Heart right ventricle (tissue), 16 donors: ENCODE results near the gene FAM118B. TPM values are rescaled to one million over a fixed set of nuclear protein-coding genes. Genes with fewer than 3 reads are reported as not detected.

Experiments
- ATAC-seq, 8 donors: fragments of 200-7000 bp; cut with Tn5 transposase; one replicate each; pipeline ENCODE4 v1.9.1; 2020; ENCODE audit warnings: mild to moderate bottlenecking in 8 of 8, moderate library complexity in 8 of 8, moderate number of reproducible peaks in 1 of 8
- DNase-seq, 2 donors: peaks; one replicate each; pipeline ENCODE4 v3.0.0-alpha.2; 2020
- H3K27ac ChIP-seq, 10 donors: fragments of 200-600 bp; sonication (generic) in 2 of 10; one replicate each; pipeline versions ENCODE4 v1.5.0 to v1.8.0; 2020 to 2022; ENCODE audit warnings: mild to moderate bottlenecking in 3 of 10
- H3K27me3 ChIP-seq, 7 donors: fragments of 200-600 bp; one replicate each; pipeline ENCODE4 v1.8.0; 2021 to 2022; ENCODE audit warnings: mild to moderate bottlenecking in 2 of 7
- H3K36me3 ChIP-seq, 9 donors: fragments of 200-600 bp; sonication (generic) in 1 of 9; one replicate each; pipeline versions ENCODE4 v1.5.0 to v1.8.0; 2020 to 2022; ENCODE audit warnings: mild to moderate bottlenecking in 2 of 9
- H3K4me1 ChIP-seq, 9 donors: fragments of 200-600 bp; sonication (generic) in 1 of 9; one replicate each; pipeline versions ENCODE4 v1.5.0 to v1.8.0; 2020 to 2022; ENCODE audit warnings: mild to moderate bottlenecking in 4 of 9
- H3K4me3 ChIP-seq, 10 donors: fragments of 200-600 bp; sonication (generic) in 2 of 10; one replicate each; pipeline versions ENCODE4 v1.5.0 to v1.8.0; 2020 to 2022; ENCODE audit warnings: mild to moderate bottlenecking in 7 of 10, moderate library complexity in 2 of 10
- H3K9me3 ChIP-seq, 11 donors: fragments of 200-600 bp in 10 of 11; sonication (generic) in 2 of 11; one replicate each; pipeline versions ENCODE4 v1.5.0 to v1.8.0; 2013 to 2022; ENCODE audit warnings: mild to moderate bottlenecking in 2 of 11, control low read depth in 1 of 11, moderate library complexity in 1 of 11
- CTCF ChIP-seq, 9 donors: fragments of 200-600 bp; sonication (generic) in 2 of 9; IDR thresholded peaks; one replicate each; pipeline versions ENCODE4 v1.5.0 to v1.8.0; 2021 to 2022; ENCODE audit warnings: antibody characterized with exemption in 9 of 9, mild to moderate bottlenecking in 5 of 9, moderate library complexity in 1 of 9
- whole genome bisulfite sequencing, 2 donors: extraction: QIAGEN DNeasy Blood & Tissue Kit; methylation state at CpG; one replicate each; pipeline ENCODE4 v1.1.7; 2013; ENCODE audit warnings: inconsistent platforms in 1 of 2; 5-methylcytosine and 5-hydroxymethylcytosine counted together
- intact Hi-C, 10 donors: fragments of 100-400 bp; cut with DNase I; formaldehyde crosslinking; loops; one replicate each; pipeline versions ENCODE4 v1.11.1 to v1.14.2; 2022
- polyA plus RNA-seq, 2 donors: library from polyadenylated mRNA; stranded (reverse); fragments of 200-250 nt; gene quantifications; one replicate each; pipeline ENCODE4 v1.2.3, GENCODE V29; 2013
- total RNA-seq, 10 donors: library from RNA; stranded (reverse); fragmentation: NEBNext Ultra II Directional in 3 of 10; extraction: Animal tissue kit (Norgen Biotek cat#: 25700) in 3 of 10; gene quantifications; one replicate each; pipeline versions ENCODE4 v1.2.1 to v1.2.4, GENCODE V29; 2021 to 2023
- donor health status: Arrhythmogenic right ventricular cardiomyopathy.
- donor health status: ischemic (EF 13 %, LVEDD 7.1; RV severe dilation, severe dysfunction).
- donor health status: healthy with polysubstance abuse.
- donor health status: DM: no; HTN: yes; CAD: no.
- donor health status: DM: no; HTN: no; CAD: no.
- donor health status: ischemic (EF 25% LVEDD 6.9; RV normal size, moderate dysfunction).
- donor health status: ischemic (EF 25% LVEDD 5.7; RV mildly dilated, moderate dysfunction).
- donor health status: healthy.
- donor health status: DM: yes; HTN: yes; CAD: no.
- donor health status: Ischemic cardiomyopathy.
- donor health status: ischemic (EF 35%, LVEDD 5.7; RV mildly dilated, moderate dysfunction).
- donor health status: nonischemic (EF 11% LVEDD 7.7; RV severe dilation, severe dysfunction).
- donor health status: DM: yes; HTN: yes; CAD: no.
- donor health status: PGD.
- donor health status: ischemic (EF 29% LVEDD 5.4; RV normal size, mild dysfunction).
- donor health status: nonischemic (EF 23%, LVEDD 6.1; RV moderate dilation, normal function).

FAM118B gene
- total and polyA plus RNA-seq, 12 donors, result 7.6 to 52.8 (median 22.5) TPM

- H3K36me3 ChIP-seq, result no peaks in the 10 kb centered on the region
- H3K4me3 ChIP-seq, result no peak overlapping the region
- WGBS, 2 donors, result 93 to 97% methylated on average over 3 of the region's 3 CpGs
- peaks cover 0 to 6% (median 0%) of the 10 kb centered on the region in 7 donors for H3K27me3 ChIP-seq
- no peak overlapping the region for H3K27ac ChIP-seq
- no peaks in the 10 kb centered on the region for H3K9me3 ChIP-seq
- H3K4me1 ChIP-seq, result no peaks in the 10 kb centered on the region
- intact Hi-C loops, result no loop called here
- DNase-seq (no peak), ATAC-seq (no peak)
- TF ChIP-seq CTCF (IDR thresholded peaks at IDR 0.05), result no peak
Measured at GRCh38 chr11:126166413-126166812, 45.2 kb upstream of the FAM118B start.

DNA sequence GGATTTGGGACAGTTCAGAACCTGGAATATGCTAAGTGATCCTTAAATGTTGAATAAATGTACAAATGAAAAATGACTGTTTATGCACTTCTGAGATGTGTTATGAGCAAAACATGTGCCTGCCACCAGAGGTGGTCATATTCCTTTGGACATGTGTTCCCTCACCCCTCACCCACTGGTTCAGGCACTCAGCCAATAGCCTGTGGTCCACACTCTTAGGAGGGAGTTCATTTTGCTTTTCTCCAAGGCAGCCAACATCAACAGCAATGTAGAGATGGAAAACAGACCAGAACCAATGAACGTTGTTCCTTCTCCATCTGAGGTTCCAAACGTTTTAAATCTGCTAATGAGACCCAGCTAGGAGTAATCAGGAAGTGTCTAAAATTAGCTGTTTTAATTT lies 44.1 kb upstream of the FAM118B start:
- H3K4me1 ChIP-seq, result peaks cover 0 to 4% (median 0%) of the 10 kb centered on the region in 9 donors
- WGBS, 2 donors, result 16 to 19% methylated on average over 2 of the region's 2 CpGs
- ATAC-seq (no peak), DNase-seq (no peak)
- TF ChIP-seq CTCF (IDR thresholded peaks at IDR 0.05), result no peak
- H3K27ac ChIP-seq, result no peak overlapping the region
- H3K9me3 ChIP-seq, result no peaks in the 10 kb centered on the region
- H3K36me3 ChIP-seq, result no peaks in the 10 kb centered on the region
- peaks cover 0 to 6% (median 0%) of the 10 kb centered on the region in 7 donors for H3K27me3 ChIP-seq
- intact Hi-C loops, result no loop called here
- H3K4me3 ChIP-seq, result no peak overlapping the region

GRCh38 chr11:126169291-126169690 lies 42.3 kb upstream of the FAM118B start:
- H3K27ac ChIP-seq, result no peak overlapping the region
- H3K36me3 ChIP-seq, result no peaks in the 10 kb centered on the region
- H3K4me3 ChIP-seq, result no peak overlapping the region
- no peak for TF ChIP-seq CTCF (IDR thresholded peaks at IDR 0.05)
- no peaks in the 10 kb centered on the region for H3K9me3 ChIP-seq
- ATAC-seq (no peak), DNase-seq (no peak)
- WGBS, 2 donors, result 94 to 95% methylated on average over 3 of the region's 3 CpGs
- H3K27me3 ChIP-seq, result no peaks in the 10 kb centered on the region
- H3K4me1 ChIP-seq, result peaks cover 0 to 4% (median 0%) of the 10 kb centered on the region in 9 donors
- intact Hi-C loops, result no loop called here

- Histone ChIP-seq H3K9me3 (no peaks in the 10 kb centered on the region), H3K4me1 (peaks cover 0 to 10% (median 0%) of the 10 kb centered on the region in 9 donors), H3K36me3 (no peaks in the 10 kb centered on the region), H3K27me3 (no peaks in the 10 kb centered on the region), H3K27ac (no peak overlapping the region), H3K4me3 (no peak overlapping the region)
- intact Hi-C loops, result no loop called here
- ATAC-seq, result peak in 3 of 8 donors; percentile 24 to 51 (median 33)
- WGBS, 2 donors, result 69 to 75% methylated on average over 8 of the region's 8 CpGs
- no peak for DNase-seq
- no peak for TF ChIP-seq CTCF (IDR thresholded peaks at IDR 0.05)
Measured at GRCh38 chr11:126172596-126173038, 39.0 kb upstream of the FAM118B start.
